Gastrocnemius medialis (tissue), 4 donors: ENCODE results near the gene PARM1. TPM values are rescaled to one million over a fixed set of nuclear protein-coding genes. Genes with fewer than 3 reads are reported as not detected.

ENCODE experiments used
- ATAC-seq, 2 donors: fragments of 150-250 bp; one replicate each; pipeline ENCODE4 v1.9.1; 2016
- DNase-seq, 2 donors: peaks; one replicate each; pipeline ENCODE4 v3.0.0-alpha.2; 2019
- H3K27ac ChIP-seq, 4 donors: fragments of 200-600 bp; sonication (generic); 1 replicate in 1 of 4; 2 replicates in 3 of 4; pipeline ENCODE4 v1.5.1; 2016 to 2018; ENCODE audit warnings: mild to moderate bottlenecking in 2 of 4, moderate library complexity in 1 of 4
- H3K27me3 ChIP-seq, 3 donors: fragments of 200-600 bp; sonication (generic) in 2 of 3; 1 replicate in 1 of 3; 2 replicates in 2 of 3; pipeline versions ENCODE4 v1.5.1 to v1.6.0; 2016 to 2019; ENCODE audit warnings: mild to moderate bottlenecking in 1 of 3, moderate library complexity in 1 of 3
- H3K36me3 ChIP-seq, 2 donors: fragments of 200-600 bp; sonication (generic) in 1 of 2; one replicate each; pipeline ENCODE4 v1.5.1; 2017 to 2018
- H3K4me1 ChIP-seq, 2 donors: fragments of 200-600 bp; sonication (generic) in 1 of 2; one replicate each; pipeline ENCODE4 v1.5.1; 2016 to 2017; ENCODE audit warnings: mild to moderate bottlenecking in 2 of 2
- H3K4me3 ChIP-seq, 4 donors: fragments of 200-600 bp; sonication (generic) in 3 of 4; 1 replicate in 1 of 4; 2 replicates in 3 of 4; pipeline ENCODE4 v1.5.1; 2016 to 2019; ENCODE audit warnings: mild to moderate bottlenecking in 2 of 4
- H3K9me3 ChIP-seq, 3 donors: fragments of 200-600 bp; sonication (generic) in 2 of 3; 1 replicate in 1 of 3; 2 replicates in 2 of 3; pipeline ENCODE4 v1.5.1; 2016 to 2019
- POLR2A ChIP-seq, 2 donors: fragments of 450-650 bp; IDR thresholded peaks; one replicate each; pipeline ENCODE4 v1.6.1; 2017; ENCODE audit warnings: antibody characterized with exemption in 2 of 2, mild to moderate bottlenecking in 2 of 2, moderate library complexity in 2 of 2
- in situ Hi-C, 4 donors: fragments of 200-750 bp; cut with MboI; loops; one replicate each; pipeline versions ENCODE4 v1.15.0 to v1.8.0; 2017; ENCODE audit warnings: low sequenced_read_pairs in 4 of 4
- intact Hi-C: fragments of 100-400 bp; cut with DNase I; formaldehyde crosslinking; loops from one replicate; pipeline ENCODE4 v1.15.1; 2023; ENCODE audit warnings: low total_unique reads
- total RNA-seq, 4 donors: library from RNA; depleted of rRNA; stranded (reverse); fragments of >200 nt; gene quantifications; one replicate each; pipeline versions ENCODE4 v1.1.0 to v1.2.3, GENCODE V29; 2016
- TF ChIP-seq, protein P1 (sequence below), 5 experiments: fragments of 450-650 bp in 3 of 5; fragments of 200-600 bp in 2 of 5; sonication (generic) in 2 of 5; IDR thresholded peaks in 4 of 5; conservative IDR thresholded peaks in 1 of 5; 1 replicate in 4 of 5; 2 replicates in 1 of 5; pipeline ENCODE4 v1.5.1; 2016 to 2019; ENCODE audit warnings: antibody characterized with exemption in 5 of 5, mild to moderate bottlenecking in 3 of 5, moderate library complexity in 3 of 5

The PARM1 gene
- total RNA-seq, 4 donors from 2014 or later, result 9.3 to 13.1 (median 10.3) TPM

DNA sequence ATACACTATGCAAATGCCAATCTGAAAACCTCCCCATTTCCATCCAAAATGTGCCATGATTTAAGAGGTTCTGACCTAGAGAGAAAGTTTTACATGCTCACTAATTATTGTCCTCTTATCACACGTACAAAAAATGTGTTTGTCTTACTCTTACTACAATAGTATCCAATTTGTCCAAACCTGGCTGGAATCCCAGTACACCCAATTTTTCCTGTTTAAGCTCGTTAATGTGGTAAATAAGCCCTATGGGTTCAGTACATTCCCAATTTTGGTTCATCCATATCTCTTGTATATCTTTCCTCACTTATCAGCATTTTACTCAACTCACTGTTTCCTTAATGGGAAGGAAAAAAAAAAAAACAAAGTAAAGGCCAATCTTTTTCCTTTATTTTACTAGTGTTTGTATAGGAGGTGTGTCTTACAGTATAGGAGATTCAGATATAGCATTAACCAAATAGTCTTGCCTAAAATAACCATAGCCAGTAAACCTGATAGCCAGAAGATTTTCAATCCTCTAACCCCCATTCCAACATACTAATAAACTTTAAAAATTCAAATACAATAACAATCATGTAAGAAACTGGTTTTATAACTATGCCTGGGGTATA lies 109.8 kb downstream of the PARM1 start:
- Histone ChIP-seq H3K4me1 (no peaks in the 10 kb centered on the region), H3K9me3 (no peaks in the 10 kb centered on the region), H3K27ac (no peak overlapping the region), H3K27me3 (no peaks in the 10 kb centered on the region), H3K36me3 (no peaks in the 10 kb centered on the region), H3K4me3 (no peak overlapping the region)
- ATAC-seq (no peak), DNase-seq (no peak)
- no peak for TF ChIP-seq POLR2A (IDR thresholded peaks at IDR 0.05)
- TF ChIP-seq, protein P1, sequence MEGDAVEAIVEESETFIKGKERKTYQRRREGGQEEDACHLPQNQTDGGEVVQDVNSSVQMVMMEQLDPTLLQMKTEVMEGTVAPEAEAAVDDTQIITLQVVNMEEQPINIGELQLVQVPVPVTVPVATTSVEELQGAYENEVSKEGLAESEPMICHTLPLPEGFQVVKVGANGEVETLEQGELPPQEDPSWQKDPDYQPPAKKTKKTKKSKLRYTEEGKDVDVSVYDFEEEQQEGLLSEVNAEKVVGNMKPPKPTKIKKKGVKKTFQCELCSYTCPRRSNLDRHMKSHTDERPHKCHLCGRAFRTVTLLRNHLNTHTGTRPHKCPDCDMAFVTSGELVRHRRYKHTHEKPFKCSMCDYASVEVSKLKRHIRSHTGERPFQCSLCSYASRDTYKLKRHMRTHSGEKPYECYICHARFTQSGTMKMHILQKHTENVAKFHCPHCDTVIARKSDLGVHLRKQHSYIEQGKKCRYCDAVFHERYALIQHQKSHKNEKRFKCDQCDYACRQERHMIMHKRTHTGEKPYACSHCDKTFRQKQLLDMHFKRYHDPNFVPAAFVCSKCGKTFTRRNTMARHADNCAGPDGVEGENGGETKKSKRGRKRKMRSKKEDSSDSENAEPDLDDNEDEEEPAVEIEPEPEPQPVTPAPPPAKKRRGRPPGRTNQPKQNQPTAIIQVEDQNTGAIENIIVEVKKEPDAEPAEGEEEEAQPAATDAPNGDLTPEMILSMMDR (IDR thresholded peaks at IDR 0.05 in 4 of 5, conservative IDR thresholded peaks at IDR 0.05 in 1 of 5), result no peak
- in situ Hi-C loops, result no loop called here
- intact Hi-C loops, result no loop called here

DNA sequence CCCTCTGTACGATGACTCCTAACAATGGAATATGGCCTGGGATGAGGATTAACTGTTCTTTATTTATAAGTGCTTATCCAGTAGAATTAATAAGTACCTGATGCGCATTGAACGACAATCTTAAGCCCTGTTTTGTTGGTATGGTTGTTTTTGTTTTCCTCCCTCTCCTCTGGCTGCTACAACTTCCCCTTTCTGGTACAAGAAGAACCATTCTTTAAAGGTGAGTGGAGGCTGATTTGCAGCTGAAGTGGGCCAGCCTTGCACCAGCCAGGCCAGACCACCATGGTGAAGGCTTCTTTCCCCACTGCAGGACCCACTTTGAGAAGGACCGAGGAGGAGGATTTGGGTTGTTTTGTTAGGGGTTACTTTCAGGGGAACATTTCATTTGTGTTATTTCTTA lies 113.3 kb downstream of the PARM1 start:
- no peaks in the 10 kb centered on the region for H3K27me3 ChIP-seq
- H3K4me1 ChIP-seq, result no peaks in the 10 kb centered on the region
- DNase-seq (no peak), ATAC-seq (no peak)
- intact Hi-C loops, result no loop called here
- no peaks in the 10 kb centered on the region for H3K36me3 ChIP-seq
- H3K9me3 ChIP-seq, result no peaks in the 10 kb centered on the region
- in situ Hi-C loops, result no loop called here
- no peak for TF ChIP-seq POLR2A (IDR thresholded peaks at IDR 0.05)
- TF ChIP-seq, protein P1 (IDR thresholded peaks at IDR 0.05 in 4 of 5, conservative IDR thresholded peaks at IDR 0.05 in 1 of 5), result no peak
- no peak overlapping the region for H3K4me3 ChIP-seq
- H3K27ac ChIP-seq, result no peak overlapping the region

DNA sequence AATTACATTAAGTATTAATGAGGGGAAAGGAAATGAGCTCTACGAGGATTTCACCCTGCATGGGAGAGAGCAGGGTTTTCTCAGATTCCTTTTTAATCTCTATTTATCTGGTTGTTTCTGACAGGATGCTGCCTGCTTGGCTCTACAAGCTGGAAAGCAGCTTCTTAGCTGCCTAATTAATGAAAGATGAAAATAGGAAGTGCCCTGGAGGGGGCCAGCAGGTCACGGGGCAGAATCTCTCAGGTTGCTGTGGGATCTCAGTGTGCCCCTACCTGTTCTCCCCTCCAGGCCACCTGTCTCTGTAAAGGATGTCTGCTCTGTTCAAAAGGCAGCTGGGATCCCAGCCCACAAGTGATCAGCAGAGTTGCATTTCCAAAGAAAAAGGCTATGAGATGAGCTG lies 113.7 kb downstream of the PARM1 start:
- intact Hi-C loops, result no loop called here
- in situ Hi-C loops, result no loop called here
- Histone ChIP-seq H3K27me3 (no peaks in the 10 kb centered on the region), H3K36me3 (no peaks in the 10 kb centered on the region), H3K4me1 (no peaks in the 10 kb centered on the region), H3K4me3 (no peak overlapping the region), H3K9me3 (no peaks in the 10 kb centered on the region), H3K27ac (no peak overlapping the region)
- no peak for ATAC-seq
- TF ChIP-seq, protein P1 (IDR thresholded peaks at IDR 0.05 in 4 of 5, conservative IDR thresholded peaks at IDR 0.05 in 1 of 5), result no peak
- no peak for TF ChIP-seq POLR2A (IDR thresholded peaks at IDR 0.05)
- DNase-seq, result no peak

DNA sequence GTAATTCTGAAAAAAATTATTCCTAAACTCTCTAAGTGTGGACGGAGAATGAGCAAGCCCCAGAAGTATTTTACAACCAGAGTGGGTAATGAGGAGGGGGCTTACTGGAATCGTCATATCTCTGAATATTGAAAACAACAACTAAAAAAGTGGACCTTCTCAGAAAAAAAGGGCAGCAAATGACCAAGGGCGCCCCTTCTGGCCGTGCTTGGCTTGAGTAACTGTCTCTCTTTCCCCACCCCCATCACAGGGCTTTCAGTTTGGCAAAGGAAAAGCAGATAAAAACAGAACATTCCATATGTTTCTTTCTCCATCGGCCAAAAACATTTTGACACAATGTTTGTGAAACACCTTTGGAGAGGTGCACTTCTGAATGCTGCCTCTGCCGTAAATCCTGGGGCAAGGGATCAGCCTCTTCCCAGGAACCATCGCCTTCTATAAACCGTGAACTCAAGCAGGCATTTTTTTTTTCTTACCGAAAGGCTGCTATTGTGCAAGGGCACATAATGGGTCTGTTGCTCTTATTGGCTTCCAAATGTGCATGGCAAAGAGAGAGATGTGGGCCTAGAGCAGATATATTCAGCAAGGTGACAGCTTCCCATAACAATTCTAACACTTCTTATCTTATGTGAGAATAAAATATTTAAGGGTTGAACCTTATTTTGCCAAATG lies 115.4 kb downstream of the PARM1 start:
- intact Hi-C loops (no loop called here), in situ Hi-C loops (no loop called here)
- Histone ChIP-seq H3K27ac (no peak overlapping the region), H3K4me1 (no peaks in the 10 kb centered on the region), H3K27me3 (no peaks in the 10 kb centered on the region), H3K36me3 (no peaks in the 10 kb centered on the region), H3K4me3 (no peak overlapping the region), H3K9me3 (no peaks in the 10 kb centered on the region)
- ATAC-seq, result no peak
- no peak for DNase-seq
- TF ChIP-seq, protein P1 (IDR thresholded peaks at IDR 0.05 in 4 of 5, conservative IDR thresholded peaks at IDR 0.05 in 1 of 5), result no peak
- TF ChIP-seq POLR2A (IDR thresholded peaks at IDR 0.05), result no peak
